WERI-Rb-1 (cell line): ENCODE results near the gene ZFPL1.

Experiments used
- DNase-seq: peaks from one replicate; pipeline ENCODE4 v3.0.0-alpha.2; 2020
- H3K27ac ChIP-seq: fragments of 250-450 bp; sonication (Bioruptor Pico); 2 replicates; pipeline ENCODE4 v1.5.1; 2020; ENCODE audit warnings: mild to moderate bottlenecking, moderate library complexity
- H3K27me3 ChIP-seq: fragments of 250-450 bp; sonication (Bioruptor Pico); 2 replicates; pipeline ENCODE4 v1.5.1; 2021; ENCODE audit warnings: mild to moderate bottlenecking, low read depth, moderate library complexity; ENCODE audit not compliant: insufficient read depth, severe bottlenecking
- H3K36me3 ChIP-seq: fragments of 250-450 bp; sonication (Bioruptor Pico); 2 replicates; pipeline ENCODE4 v1.5.1; 2020; ENCODE audit warnings: mild to moderate bottlenecking, moderate library complexity
- H3K4me3 ChIP-seq: 2 replicates; pipeline ENCODE4 v1.5.1; 2011; ENCODE audit warnings: low read depth, mild to moderate bottlenecking, control low read depth, low read length
- H3K9me3 ChIP-seq: fragments of 250-450 bp; sonication (Bioruptor Pico); 2 replicates; pipeline ENCODE4 v1.5.1; 2021; ENCODE audit warnings: mild to moderate bottlenecking, moderate library complexity; ENCODE audit not compliant: severe bottlenecking
- CTCF ChIP-seq: IDR thresholded peaks from 2 replicates; pipeline ENCODE4 v1.5.1; 2011; ENCODE audit warnings: low read depth, mild to moderate bottlenecking, control low read depth, inconsistent platforms, low read length

ZFPL1 gene

GRCh38 chr11:65087216-65087615 lies 3.2 kb downstream of the ZFPL1 start:
- Histone ChIP-seq H3K27ac (no peak overlapping the region), H3K9me3 (no peaks in the 10 kb centered on the region), H3K4me3 (no peak overlapping the region), H3K27me3 (no peaks in the 10 kb centered on the region), H3K36me3 (peaks cover 28% of the 10 kb centered on the region)
- no peak for DNase-seq
- no peak for TF ChIP-seq CTCF

GRCh38 chr11:65087827-65088226 lies 3.8 kb downstream of the ZFPL1 start:
- Histone ChIP-seq H3K27ac (no peak overlapping the region), H3K27me3 (no peaks in the 10 kb centered on the region), H3K36me3 (peaks cover 24% of the 10 kb centered on the region), H3K4me3 (no peak overlapping the region), H3K9me3 (no peaks in the 10 kb centered on the region)
- no peak for TF ChIP-seq CTCF
- no peak for DNase-seq

DNA sequence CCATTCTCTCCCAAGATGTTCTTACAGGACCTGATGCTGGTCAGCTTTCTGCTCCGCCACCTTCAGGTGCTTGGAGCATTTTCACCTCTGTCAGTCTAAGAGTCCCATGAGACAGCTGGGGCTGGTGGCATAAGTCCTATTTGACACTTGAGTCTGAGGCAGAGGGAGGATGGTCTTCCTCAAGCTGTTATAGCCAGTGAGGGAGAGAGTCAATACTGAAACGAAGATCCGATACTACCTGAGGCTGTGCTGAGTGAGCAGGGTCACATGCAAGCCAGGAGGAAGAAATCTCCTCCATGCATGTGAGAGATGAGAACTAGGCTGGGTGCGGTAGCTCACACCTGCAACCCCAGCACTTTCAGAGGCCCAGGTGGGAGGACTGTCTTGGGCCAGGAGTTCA lies 5.6 kb downstream of the ZFPL1 start:
- TF ChIP-seq CTCF: no peak
- H3K4me3 ChIP-seq: no peak overlapping the region
- no peaks in the 10 kb centered on the region for H3K27me3 ChIP-seq
- H3K9me3 ChIP-seq: no peaks in the 10 kb centered on the region
- H3K36me3 ChIP-seq: peaks cover 16% of the 10 kb centered on the region
- DNase-seq: no peak
- no peak overlapping the region for H3K27ac ChIP-seq

GRCh38 chr11:65090628-65091027 lies 6.6 kb downstream of the ZFPL1 start:
- TF ChIP-seq CTCF: no peak
- DNase-seq: no peak
- Histone ChIP-seq H3K27me3 (no peaks in the 10 kb centered on the region), H3K27ac (no peak overlapping the region), H3K9me3 (no peaks in the 10 kb centered on the region), H3K36me3 (peaks cover 9% of the 10 kb centered on the region), H3K4me3 (no peak overlapping the region)

DNA sequence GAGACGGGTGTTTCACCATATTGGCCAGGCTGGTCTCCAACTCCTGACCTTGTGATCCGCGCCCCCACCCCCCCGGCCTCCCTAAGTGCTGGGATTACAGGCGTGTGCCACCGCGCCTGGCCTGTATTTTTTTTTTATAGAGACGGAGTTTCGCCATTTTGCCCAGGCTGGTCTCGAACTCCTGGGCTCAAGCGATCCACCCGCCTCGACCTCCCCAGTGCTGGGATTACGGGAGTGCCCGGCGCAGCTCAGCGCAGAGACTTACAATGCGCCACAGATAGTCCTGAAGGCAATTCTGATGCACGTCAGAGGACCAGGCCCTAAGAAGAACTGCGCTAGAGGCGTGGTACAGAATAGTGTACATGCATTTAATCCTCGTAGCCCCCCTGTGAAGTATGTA lies 11.4 kb downstream of the ZFPL1 start:
- no peaks in the 10 kb centered on the region for H3K9me3 ChIP-seq
- H3K27me3 ChIP-seq: no peaks in the 10 kb centered on the region
- no peak for TF ChIP-seq CTCF
- no peak for DNase-seq
- peak overlapping the region; percentile 92; the same call in 1 of the 2 replicates for H3K27ac ChIP-seq
- H3K36me3 ChIP-seq: peaks cover 15% of the 10 kb centered on the region
- no peak overlapping the region for H3K4me3 ChIP-seq
